Endothelial cell of umbilical vein (primary cell): ENCODE measurements around the gene HP1BP3. TPM values are rescaled to one million over a fixed set of nuclear protein-coding genes. Genes with fewer than 3 reads are reported as not detected.

Experiments used
- BruUV-seq: library from RNA; stranded (reverse); fragments of 400-500 nt; replicated peaks from 2 replicates; lab custom pipeline; 2021; lab: Mats Ljungman, UMichigan
- CTCF ChIA-PET: fragments of 300-600, 350-600 bp; sonication (Branson Sonifier 250); formaldehyde crosslinking; loops from one replicate; lab custom pipeline; 2021; ENCODE audit warnings: antibody characterized with exemption, inconsistent platforms; lab: Charles Lee
- POLR2A ChIA-PET: fragments of 300-600, 350-600 bp; sonication (Branson Sonifier 250); formaldehyde crosslinking; loops from one replicate; lab custom pipeline; 2021; ENCODE audit warnings: antibody characterized with exemption, inconsistent platforms; lab: Charles Lee
- DNase-seq: peaks from one replicate; pipeline ENCODE4 v3.0.0-alpha.2; 2011; ENCODE audit warnings: low read depth, low spot score
- FAIRE-seq: peaks from 2 replicates; lab custom pipeline; 2011; peaks lifted over from hg19 to GRCh38; lab: Jason Lieb, UNC
- H2AFZ ChIP-seq: 2 replicates; pipeline ENCODE4 v1.6.0; 2012; ENCODE audit warnings: low read depth, low read length, control low read depth, inconsistent platforms
- H3K27ac ChIP-seq: 2 replicates; pipeline ENCODE4 v1.5.1; 2011; ENCODE audit warnings: low read depth, mild to moderate bottlenecking, control low read depth, low read length, moderate library complexity; ENCODE audit not compliant: insufficient read depth
- H3K27me3 ChIP-seq, 2 experiments: 2 replicates each; pipeline versions ENCODE4 v1.6.0 to v1.6.1; 2011; ENCODE audit warnings: low read length in 2 of 2, mixed read lengths in 1 of 2; ENCODE audit not compliant: control insufficient read depth in 2 of 2, insufficient read depth in 2 of 2
- H3K36me3 ChIP-seq, 2 experiments: 2 replicates in 1 of 2; 3 replicates in 1 of 2; pipeline ENCODE4 v1.5.1; 2011; ENCODE audit warnings: low read length in 2 of 2, mild to moderate bottlenecking in 1 of 2, moderate library complexity in 1 of 2; ENCODE audit not compliant: control insufficient read depth in 2 of 2, insufficient read depth in 2 of 2; ENCODE audit errors: extremely low read depth in 1 of 2
- H3K4me1 ChIP-seq: 3 replicates; pipeline ENCODE4 v1.5.1; 2011; ENCODE audit warnings: mild to moderate bottlenecking, low read length; ENCODE audit not compliant: control insufficient read depth, insufficient read depth; ENCODE audit errors: extremely low read depth
- H3K4me2 ChIP-seq: 2 replicates; pipeline ENCODE4 v1.6.1; 2011; ENCODE audit warnings: low read length, control low read depth, mixed read lengths; ENCODE audit not compliant: insufficient read depth
- H3K4me3 ChIP-seq, 3 experiments: fragments of 200-600 bp in 1 of 3; sonication (generic), shearing (Covaris generic) in 1 of 3; replicated peaks in 1 of 3; 2 replicates each; pipeline ENCODE4 v1.5.1; 2011 to 2016; ENCODE audit warnings: control low read depth in 3 of 3, low read length in 3 of 3, mild to moderate bottlenecking in 2 of 3, inconsistent platforms in 1 of 3, low read depth in 1 of 3, moderate library complexity in 1 of 3; ENCODE audit not compliant: insufficient read depth in 1 of 3
- H3K79me2 ChIP-seq: 2 replicates; pipeline ENCODE4 v1.6.0; 2012; ENCODE audit warnings: low read length, inconsistent platforms; ENCODE audit not compliant: control insufficient read depth, insufficient read depth
- H3K9ac ChIP-seq: replicated peaks from 2 replicates; pipeline ENCODE3; 2011; ENCODE audit warnings: low read length, control low read depth; ENCODE audit not compliant: insufficient read depth; ENCODE audit errors: extremely low read depth
- H3K9me1 ChIP-seq: replicated peaks from 3 replicates; pipeline ENCODE4 v1.6.0; 2011; ENCODE audit warnings: mild to moderate bottlenecking, low read length; ENCODE audit not compliant: control insufficient read depth, insufficient read depth; ENCODE audit errors: extremely low read depth
- H3K9me3 ChIP-seq: replicated peaks from 2 replicates; pipeline ENCODE4 v1.5.1; 2012; ENCODE audit warnings: low read length, inconsistent platforms; ENCODE audit not compliant: control insufficient read depth, insufficient read depth
- H4K20me1 ChIP-seq: replicated peaks from 2 replicates; pipeline ENCODE3; 2011; ENCODE audit warnings: mild to moderate bottlenecking, low read length; ENCODE audit not compliant: control insufficient read depth, insufficient read depth; ENCODE audit errors: extremely low read depth
- GATA2 ChIP-seq: IDR thresholded peaks from 2 replicates; pipeline ENCODE4 v1.7.0; 2011; ENCODE audit warnings: low read depth, mild to moderate bottlenecking, moderate library complexity, mixed read lengths, low read length; ENCODE audit not compliant: insufficient read length, insufficient read depth
- JUN ChIP-seq: IDR thresholded peaks from 2 replicates; pipeline ENCODE4 v1.6.1; 2011; ENCODE audit warnings: borderline replicate concordance, low read depth; ENCODE audit not compliant: insufficient read length, insufficient read depth
- POLR2AphosphoS5 ChIP-seq: IDR thresholded peaks from 2 replicates; pipeline ENCODE4 v1.6.1; 2012; ENCODE audit warnings: low read depth, mild to moderate bottlenecking, control low read depth, low read length, moderate library complexity; ENCODE audit not compliant: insufficient read depth
- dilution Hi-C: fragments of 300-500 bp; cut with MboI; formaldehyde crosslinking; loops from one replicate; pipeline ENCODE4 v1.15.0; 2019; ENCODE audit warnings: low sequenced_read_pairs; ENCODE audit not compliant: extremely low pct_ligation_motif_present
- intact Hi-C: fragments of 100-400 bp; cut with micrococcal nuclease; formaldehyde crosslinking; loops from one replicate; pipeline ENCODE4 v1.10.0; 2022
- polyA plus RNA-seq, 4 experiments: library from polyadenylated mRNA; depleted of rRNA in 3 of 4; stranded (reverse) in 3 of 4; unstranded in 1 of 4; fragments of >200 nt; gene quantifications; 2 replicates each; pipeline versions ENCODE4 v1.2.1 to v1.2.3, GENCODE V29; 2011 to 2012; ENCODE audit warnings: missing spikeins in 1 of 4
- total RNA-seq: library from RNA; stranded (reverse); gene quantifications from 2 replicates; pipeline ENCODE4 v1.2.3, GENCODE V29; 2021

HP1BP3 gene
- total and polyA plus RNA-seq, 2 donors (not counting 3 experiments of a cell fraction or from before 2014, with no cell fraction given): 87.2 to 231 TPM

DNA sequence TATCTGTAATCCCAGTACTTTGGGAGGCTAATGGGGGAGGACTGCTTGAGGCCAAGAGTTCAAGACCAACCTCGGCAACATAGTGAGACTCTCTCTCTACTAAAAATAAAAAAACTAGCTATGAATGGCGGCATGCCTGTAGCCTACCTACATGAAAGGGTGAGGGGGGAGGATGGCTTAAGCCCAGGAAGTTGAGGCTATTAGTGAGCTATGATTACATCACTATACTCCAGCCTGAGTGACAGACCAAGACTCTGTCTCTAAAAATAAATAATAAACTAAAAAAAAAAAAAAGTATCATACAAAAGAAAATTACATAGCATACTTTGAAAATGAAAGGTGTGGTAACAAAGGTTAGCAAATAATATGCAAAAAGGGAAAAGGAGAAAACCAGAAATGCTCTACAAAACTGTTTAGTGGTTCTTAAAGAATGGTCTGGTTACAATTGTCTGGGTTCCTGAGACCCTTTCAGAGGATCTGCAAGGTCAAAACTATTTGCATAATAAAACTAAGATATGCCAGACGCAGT lies 35.6 kb downstream of the HP1BP3 start:
- CTCF ChIA-PET: interaction anchor here (0.8 to 1.1 kb wide), 2 partner anchors 28 to 444 kb away, joined by 3 to 5 read pairs; no protein-coding TSS in a partner anchor
- H3K27ac ChIP-seq: no peak overlapping the region
- POLR2A ChIA-PET: interaction anchor here (0.5 kb wide), 1 partner anchor 430 kb away, joined by 3 read pairs; no protein-coding TSS in a partner anchor
- H3K79me2 ChIP-seq: peaks cover 7% of the 10 kb centered on the region
- DNase-seq: no peak
- no peak overlapping the region for H3K4me2 ChIP-seq
- H3K4me1 ChIP-seq: no peaks in the 10 kb centered on the region
- no peaks in the 10 kb centered on the region for H4K20me1 ChIP-seq
- BruUV-seq: no TSS peak
- FAIRE-seq: no peak
- H2AFZ ChIP-seq: no peak overlapping the region
- H3K9me3 ChIP-seq: no peaks in the 10 kb centered on the region
- peaks cover 19 to 37% of the 10 kb centered on the region in 2 experiments for H3K36me3 ChIP-seq
- no peak overlapping the region for H3K9ac ChIP-seq
- no peaks in the 10 kb centered on the region for H3K27me3 ChIP-seq
- no peaks in the 10 kb centered on the region for H3K9me1 ChIP-seq
- dilution Hi-C loops (no loop called here), intact Hi-C loops (no loop called here)
- H3K4me3 ChIP-seq: no peak overlapping the region
- no peak for TF ChIP-seq GATA2
- no peak for TF ChIP-seq JUN

DNA sequence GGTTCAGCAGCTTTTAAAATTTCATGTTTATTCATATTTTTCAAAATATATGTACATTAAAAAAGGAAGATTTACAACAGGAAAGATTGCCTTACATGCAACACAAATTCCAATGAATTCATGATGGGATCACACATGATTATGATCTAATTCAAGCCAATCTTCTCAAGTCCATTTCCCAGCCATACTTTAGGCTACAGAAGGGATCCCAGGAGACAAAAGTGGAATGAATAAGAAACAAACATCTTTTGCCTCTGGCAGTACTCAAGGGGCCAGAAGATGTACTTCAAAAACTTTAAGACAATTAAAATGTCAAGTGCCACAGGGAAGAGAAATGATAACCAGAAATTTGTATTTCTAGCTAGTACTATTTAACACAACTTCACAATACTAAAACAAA lies 44.4 kb downstream of the HP1BP3 start:
- FAIRE-seq (no peak), DNase-seq (no peak)
- dilution Hi-C loops (no loop called here), intact Hi-C loops (no loop called here)
- H3K27me3 ChIP-seq: no peaks in the 10 kb centered on the region
- peaks cover 3% of the 10 kb centered on the region for H3K4me1 ChIP-seq
- H3K4me2 ChIP-seq: no peak overlapping the region
- H3K9ac ChIP-seq: no peak overlapping the region
- TF ChIP-seq POLR2AphosphoS5: no peak
- no peak overlapping the region for H2AFZ ChIP-seq
- ChIA-PET POLR2A (interaction anchor here (0.6 kb wide), 1 partner anchor 40 kb away, joined by 4 read pairs; no protein-coding TSS in a partner anchor), CTCF (interaction anchor here (0.9 kb wide), 1 partner anchor 14 kb away, joined by 4 read pairs; no protein-coding TSS in a partner anchor)
- peaks cover 19 to 41% of the 10 kb centered on the region in 2 experiments for H3K36me3 ChIP-seq
- no peak overlapping the region for H3K27ac ChIP-seq
- peaks cover 4% of the 10 kb centered on the region for H3K79me2 ChIP-seq
- BruUV-seq: no TSS peak
- H3K4me3 ChIP-seq: no peak overlapping the region
- H3K9me3 ChIP-seq: no peaks in the 10 kb centered on the region
- H3K9me1 ChIP-seq: no peaks in the 10 kb centered on the region
- no peaks in the 10 kb centered on the region for H4K20me1 ChIP-seq
